HEK293T (cell line): Measurements from ENCODE around the gene IDS.

ENCODE experiments used
- FOXK2 ChIP-seq: fragments of 450-650 bp; IDR thresholded peaks from 2 replicates; pipeline ENCODE4 v1.6.1; 2016; ENCODE audit warnings: mild to moderate bottlenecking
- SUZ12 ChIP-seq: fragments of 450-650 bp; IDR thresholded peaks from 2 replicates; pipeline ENCODE4 v1.6.1; 2016; ENCODE audit warnings: mild to moderate bottlenecking

DNA sequence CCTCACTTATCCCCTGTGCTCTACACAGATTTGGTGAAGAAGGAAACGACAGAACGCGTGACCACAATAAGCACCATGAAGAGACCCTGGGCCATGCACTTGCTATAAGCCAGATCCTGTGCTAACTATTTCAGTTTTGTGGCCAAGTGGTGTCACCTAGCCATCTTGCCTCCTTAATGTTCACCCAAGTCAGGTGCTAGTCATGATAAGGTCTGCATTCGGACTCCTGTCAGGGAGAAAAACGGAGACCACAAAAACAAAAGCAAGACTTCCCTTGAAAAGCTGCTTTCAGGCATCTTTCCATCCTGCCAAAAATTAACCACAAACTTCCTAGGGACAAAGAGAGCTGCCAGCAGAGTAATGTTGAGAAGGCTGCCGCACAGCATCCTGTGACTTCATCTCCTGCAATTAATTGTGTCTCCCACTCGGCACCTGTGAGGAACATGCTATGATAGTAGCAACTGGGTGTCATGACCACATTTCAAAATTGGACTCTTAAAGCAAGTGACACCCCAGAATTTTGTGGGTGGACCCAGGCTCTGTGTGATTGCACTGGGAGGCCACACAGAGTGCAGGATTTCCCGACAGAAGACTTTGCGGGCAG lies 8.8 kb upstream of the IDS start:
- TF ChIP-seq SUZ12 (no peak), FOXK2 (no peak)
